ENCODE measurements around the gene MCF2L2.

MCF2L2 gene

DNA sequence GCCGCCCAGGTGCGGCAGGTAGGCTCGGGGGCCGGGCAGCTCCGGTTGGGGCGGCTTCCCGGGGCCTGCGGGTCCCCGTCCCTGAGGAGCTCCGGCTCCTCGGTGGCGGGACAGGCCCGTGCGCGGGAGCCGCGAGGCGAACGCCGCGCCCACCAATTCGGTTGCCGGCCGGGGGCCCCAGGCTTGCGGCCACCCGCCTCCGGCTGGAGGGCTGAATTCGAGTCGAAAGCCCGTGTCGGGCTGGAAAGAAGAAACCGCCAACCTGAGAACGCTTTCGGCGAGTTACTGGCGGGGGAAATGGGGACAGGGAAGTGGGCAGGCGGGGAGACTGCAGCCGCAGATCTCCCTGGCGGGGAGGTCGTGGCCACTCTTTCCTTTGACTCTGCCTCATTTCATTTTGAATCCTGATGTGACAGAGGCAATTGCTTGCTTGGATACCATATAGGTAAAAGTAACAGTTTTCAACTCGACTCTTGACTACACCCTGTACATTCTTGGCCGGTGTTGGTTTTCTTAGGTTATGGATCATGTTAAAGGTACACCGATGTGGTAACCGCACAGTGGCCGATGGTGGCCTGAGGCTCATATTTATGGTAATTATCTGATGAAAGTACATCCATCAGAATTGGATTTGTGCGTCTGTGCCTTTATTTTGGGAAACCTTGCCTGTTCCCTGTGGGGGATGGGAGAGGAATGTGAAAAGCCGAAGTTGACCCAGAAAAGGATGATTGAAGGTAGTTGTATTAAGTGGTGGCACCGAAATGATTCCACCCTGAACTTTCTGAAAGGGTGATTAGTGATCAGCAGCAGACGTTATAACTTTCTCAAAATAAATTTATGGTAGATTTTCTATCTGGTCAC is 173.7 kb downstream of the MCF2L2 start:
- TF ChIP-seq, protein P1, sequence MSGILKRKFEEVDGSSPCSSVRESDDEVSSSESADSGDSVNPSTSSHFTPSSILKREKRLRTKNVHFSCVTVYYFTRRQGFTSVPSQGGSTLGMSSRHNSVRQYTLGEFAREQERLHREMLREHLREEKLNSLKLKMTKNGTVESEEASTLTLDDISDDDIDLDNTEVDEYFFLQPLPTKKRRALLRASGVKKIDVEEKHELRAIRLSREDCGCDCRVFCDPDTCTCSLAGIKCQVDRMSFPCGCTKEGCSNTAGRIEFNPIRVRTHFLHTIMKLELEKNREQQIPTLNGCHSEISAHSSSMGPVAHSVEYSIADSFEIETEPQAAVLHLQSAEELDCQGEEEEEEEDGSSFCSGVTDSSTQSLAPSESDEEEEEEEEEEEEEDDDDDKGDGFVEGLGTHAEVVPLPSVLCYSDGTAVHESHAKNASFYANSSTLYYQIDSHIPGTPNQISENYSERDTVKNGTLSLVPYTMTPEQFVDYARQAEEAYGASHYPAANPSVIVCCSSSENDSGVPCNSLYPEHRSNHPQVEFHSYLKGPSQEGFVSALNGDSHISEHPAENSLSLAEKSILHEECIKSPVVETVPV (CRISPR knock-in tag; IDR thresholded peaks at IDR 0.05): no peak
- TF ChIP-seq CSDC2 (CRISPR knock-in tag; IDR thresholded peaks at IDR 0.05) (no peak), ISL1 (CRISPR knock-in tag; IDR thresholded peaks at IDR 0.05) (no peak)
- peak; percentile 52 for ATAC-seq

DNA sequence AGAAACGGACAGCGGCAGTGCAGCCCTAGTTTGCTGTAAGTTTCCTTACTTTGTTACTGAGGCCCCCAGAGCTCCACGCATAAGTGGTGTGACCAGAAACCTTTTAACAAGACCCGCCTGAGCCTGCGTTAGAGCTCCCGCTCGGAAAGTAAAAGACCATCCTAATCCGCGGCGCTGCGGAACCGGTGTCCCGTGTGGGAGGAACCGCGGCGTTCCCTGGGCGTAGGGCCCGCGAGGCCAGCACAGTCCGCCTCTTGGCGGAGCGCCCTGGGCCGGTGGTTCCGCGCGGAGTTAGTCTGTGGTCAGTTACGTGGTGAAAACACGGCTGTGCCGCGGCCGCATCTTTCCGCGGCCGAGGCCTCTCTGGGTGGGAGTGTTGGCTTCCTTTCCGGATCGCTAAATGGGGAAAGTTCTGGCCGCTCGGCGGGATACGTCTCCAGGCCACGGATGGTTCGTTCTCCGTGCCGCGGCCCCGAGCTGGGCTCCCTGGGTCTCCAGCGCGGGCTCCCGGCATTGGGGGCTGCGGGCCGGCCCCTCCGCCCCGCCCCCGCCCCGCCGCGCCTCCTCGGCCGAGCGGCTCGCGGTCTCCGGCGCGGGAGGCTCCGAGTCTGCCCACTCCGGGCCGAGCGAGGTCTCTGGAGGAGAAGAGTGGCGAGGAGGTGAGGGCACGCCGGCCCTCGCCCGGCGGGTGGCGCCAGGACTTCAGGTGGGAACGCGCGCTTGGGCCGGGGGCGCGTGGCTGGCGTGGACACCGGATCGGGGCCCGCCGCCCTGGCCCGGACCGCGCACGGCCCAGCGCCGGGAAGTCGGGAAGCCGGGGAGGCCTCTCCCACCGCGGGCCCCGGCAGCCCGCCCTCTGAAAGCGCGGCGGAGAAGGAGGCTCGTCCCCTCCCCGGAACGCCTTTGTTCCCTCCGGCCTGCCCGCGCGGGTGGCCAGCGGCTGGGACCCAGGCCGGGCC is 174.6 kb downstream of the MCF2L2 start:
- TF ChIP-seq, protein P2, sequence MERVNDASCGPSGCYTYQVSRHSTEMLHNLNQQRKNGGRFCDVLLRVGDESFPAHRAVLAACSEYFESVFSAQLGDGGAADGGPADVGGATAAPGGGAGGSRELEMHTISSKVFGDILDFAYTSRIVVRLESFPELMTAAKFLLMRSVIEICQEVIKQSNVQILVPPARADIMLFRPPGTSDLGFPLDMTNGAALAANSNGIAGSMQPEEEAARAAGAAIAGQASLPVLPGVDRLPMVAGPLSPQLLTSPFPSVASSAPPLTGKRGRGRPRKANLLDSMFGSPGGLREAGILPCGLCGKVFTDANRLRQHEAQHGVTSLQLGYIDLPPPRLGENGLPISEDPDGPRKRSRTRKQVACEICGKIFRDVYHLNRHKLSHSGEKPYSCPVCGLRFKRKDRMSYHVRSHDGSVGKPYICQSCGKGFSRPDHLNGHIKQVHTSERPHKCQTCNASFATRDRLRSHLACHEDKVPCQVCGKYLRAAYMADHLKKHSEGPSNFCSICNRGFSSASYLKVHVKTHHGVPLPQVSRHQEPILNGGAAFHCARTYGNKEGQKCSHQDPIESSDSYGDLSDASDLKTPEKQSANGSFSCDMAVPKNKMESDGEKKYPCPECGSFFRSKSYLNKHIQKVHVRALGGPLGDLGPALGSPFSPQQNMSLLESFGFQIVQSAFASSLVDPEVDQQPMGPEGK (CRISPR knock-in tag; IDR thresholded peaks at IDR 0.05; ENCODE audit: borderline replicate concordance): no peak
- TF ChIP-seq SNAI2 (CRISPR knock-in tag; IDR thresholded peaks at IDR 0.05): no peak
- TF ChIP-seq ZFP30 (CRISPR knock-in tag; IDR thresholded peaks at IDR 0.05): no peak
- TF ChIP-seq CSDC2 (CRISPR knock-in tag; IDR thresholded peaks at IDR 0.05): no peak
- no peak for TF ChIP-seq ISL1 (CRISPR knock-in tag; IDR thresholded peaks at IDR 0.05)
- TF ChIP-seq, protein P1 (CRISPR knock-in tag; IDR thresholded peaks at IDR 0.05): no peak
- no peak for TF ChIP-seq ARNTL (CRISPR knock-in tag; IDR thresholded peaks at IDR 0.05; ENCODE audit: borderline replicate concordance, low read depth)
- TF ChIP-seq RARB (CRISPR knock-in tag; IDR thresholded peaks at IDR 0.05): no peak
- no peak for TF ChIP-seq ZFP3 (CRISPR knock-in tag; IDR thresholded peaks at IDR 0.05)
- no peak for TF ChIP-seq ZC3H10 (CRISPR knock-in tag; IDR thresholded peaks at IDR 0.05)
- no peak for TF ChIP-seq TCF4 (CRISPR knock-in tag; IDR thresholded peaks at IDR 0.05; ENCODE audit: borderline replicate concordance)
- TF ChIP-seq PPARA (CRISPR knock-in tag; IDR thresholded peaks at IDR 0.05; ENCODE audit: borderline replicate concordance): no peak
- no peak for TF ChIP-seq BACH2 (CRISPR knock-in tag; IDR thresholded peaks at IDR 0.05; ENCODE audit: borderline replicate concordance)
- TF ChIP-seq ZNF70 (CRISPR knock-in tag; IDR thresholded peaks at IDR 0.05): no peak
- TF ChIP-seq ESRRG (CRISPR knock-in tag; IDR thresholded peaks at IDR 0.05): no peak
- TF ChIP-seq, protein P3, sequence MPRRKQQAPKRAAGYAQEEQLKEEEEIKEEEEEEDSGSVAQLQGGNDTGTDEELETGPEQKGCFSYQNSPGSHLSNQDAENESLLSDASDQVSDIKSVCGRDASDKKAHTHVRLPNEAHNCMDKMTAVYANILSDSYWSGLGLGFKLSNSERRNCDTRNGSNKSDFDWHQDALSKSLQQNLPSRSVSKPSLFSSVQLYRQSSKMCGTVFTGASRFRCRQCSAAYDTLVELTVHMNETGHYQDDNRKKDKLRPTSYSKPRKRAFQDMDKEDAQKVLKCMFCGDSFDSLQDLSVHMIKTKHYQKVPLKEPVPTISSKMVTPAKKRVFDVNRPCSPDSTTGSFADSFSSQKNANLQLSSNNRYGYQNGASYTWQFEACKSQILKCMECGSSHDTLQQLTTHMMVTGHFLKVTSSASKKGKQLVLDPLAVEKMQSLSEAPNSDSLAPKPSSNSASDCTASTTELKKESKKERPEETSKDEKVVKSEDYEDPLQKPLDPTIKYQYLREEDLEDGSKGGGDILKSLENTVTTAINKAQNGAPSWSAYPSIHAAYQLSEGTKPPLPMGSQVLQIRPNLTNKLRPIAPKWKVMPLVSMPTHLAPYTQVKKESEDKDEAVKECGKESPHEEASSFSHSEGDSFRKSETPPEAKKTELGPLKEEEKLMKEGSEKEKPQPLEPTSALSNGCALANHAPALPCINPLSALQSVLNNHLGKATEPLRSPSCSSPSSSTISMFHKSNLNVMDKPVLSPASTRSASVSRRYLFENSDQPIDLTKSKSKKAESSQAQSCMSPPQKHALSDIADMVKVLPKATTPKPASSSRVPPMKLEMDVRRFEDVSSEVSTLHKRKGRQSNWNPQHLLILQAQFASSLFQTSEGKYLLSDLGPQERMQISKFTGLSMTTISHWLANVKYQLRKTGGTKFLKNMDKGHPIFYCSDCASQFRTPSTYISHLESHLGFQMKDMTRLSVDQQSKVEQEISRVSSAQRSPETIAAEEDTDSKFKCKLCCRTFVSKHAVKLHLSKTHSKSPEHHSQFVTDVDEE (CRISPR knock-in tag; IDR thresholded peaks at IDR 0.05): no peak
- peak; percentile 74 for ATAC-seq

DNA sequence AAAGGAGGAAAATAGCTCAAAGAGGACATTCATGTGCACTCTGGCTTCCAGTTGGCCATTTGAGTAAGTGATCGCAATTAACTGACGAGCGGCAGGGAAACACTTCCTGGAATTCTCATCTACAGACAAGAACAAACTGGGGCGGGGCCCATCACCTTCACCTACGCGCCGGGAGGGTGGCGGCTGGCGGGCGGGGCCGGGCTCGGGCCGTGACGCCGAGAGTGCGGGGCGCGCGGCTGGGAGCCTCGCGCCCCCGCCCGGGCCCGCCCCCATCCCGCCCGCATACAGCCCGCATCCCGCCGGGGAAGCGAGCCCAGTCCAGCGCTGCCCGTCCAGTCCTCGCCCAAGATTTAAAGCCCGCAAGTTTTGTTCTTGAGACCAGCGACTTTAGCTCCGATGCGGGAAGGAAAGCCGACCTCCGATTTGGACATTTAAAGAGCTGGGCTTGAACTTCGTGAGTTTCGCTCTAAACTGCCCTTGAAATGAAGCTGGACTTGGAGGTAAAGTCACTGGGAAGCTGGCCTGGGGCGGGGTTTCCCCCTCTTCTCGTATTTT is 175.4 kb downstream of the MCF2L2 start, which contains the start of gene B3GNT5:
TSS of gene B3GNT5 (plus strand) at position 281 of the 555 bp plus-strand sequence. CDS start 16,546 bp downstream, outside the sequence.
- peak; percentile 34 for ATAC-seq
- no peak for TF ChIP-seq ZC3H10 (CRISPR knock-in tag; IDR thresholded peaks at IDR 0.05)
- TF ChIP-seq OSR1 (CRISPR knock-in tag; IDR thresholded peaks at IDR 0.05): no peak
- no peak for TF ChIP-seq ISL1 (CRISPR knock-in tag; IDR thresholded peaks at IDR 0.05)
- TF ChIP-seq ARNTL (CRISPR knock-in tag; IDR thresholded peaks at IDR 0.05; ENCODE audit: borderline replicate concordance, low read depth): no peak
- TF ChIP-seq, protein P1 (CRISPR knock-in tag; IDR thresholded peaks at IDR 0.05): no peak
- TF ChIP-seq TCF4 (CRISPR knock-in tag; IDR thresholded peaks at IDR 0.05; ENCODE audit: borderline replicate concordance): no peak
- TF ChIP-seq ESRRG (CRISPR knock-in tag; IDR thresholded peaks at IDR 0.05): no peak
- no peak for TF ChIP-seq PPARA (CRISPR knock-in tag; IDR thresholded peaks at IDR 0.05; ENCODE audit: borderline replicate concordance)
- TF ChIP-seq, protein P4, sequence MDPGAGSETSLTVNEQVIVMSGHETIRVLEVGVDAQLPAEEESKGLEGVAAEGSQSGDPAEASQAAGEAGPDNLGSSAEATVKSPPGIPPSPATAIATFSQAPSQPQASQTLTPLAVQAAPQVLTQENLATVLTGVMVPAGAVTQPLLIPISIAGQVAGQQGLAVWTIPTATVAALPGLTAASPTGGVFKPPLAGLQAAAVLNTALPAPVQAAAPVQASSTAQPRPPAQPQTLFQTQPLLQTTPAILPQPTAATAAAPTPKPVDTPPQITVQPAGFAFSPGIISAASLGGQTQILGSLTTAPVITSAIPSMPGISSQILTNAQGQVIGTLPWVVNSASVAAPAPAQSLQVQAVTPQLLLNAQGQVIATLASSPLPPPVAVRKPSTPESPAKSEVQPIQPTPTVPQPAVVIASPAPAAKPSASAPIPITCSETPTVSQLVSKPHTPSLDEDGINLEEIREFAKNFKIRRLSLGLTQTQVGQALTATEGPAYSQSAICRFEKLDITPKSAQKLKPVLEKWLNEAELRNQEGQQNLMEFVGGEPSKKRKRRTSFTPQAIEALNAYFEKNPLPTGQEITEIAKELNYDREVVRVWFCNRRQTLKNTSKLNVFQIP (CRISPR knock-in tag; IDR thresholded peaks at IDR 0.05; ENCODE audit: borderline replicate concordance, low read depth): no peak
- TF ChIP-seq, protein P3 (CRISPR knock-in tag; IDR thresholded peaks at IDR 0.05): no peak
- TF ChIP-seq ZNF565 (CRISPR knock-in tag; conservative IDR thresholded peaks at IDR 0.05; ENCODE audit: low read depth): no peak
- TF ChIP-seq ZFP3 (CRISPR knock-in tag; IDR thresholded peaks at IDR 0.05): no peak

All from SK-N-SH treated with all-trans-retinoic acid at 6 μM for 48 hours (cell line).